ENCODE data around the gene THOC6.

THOC6 gene

GRCh38 chr16:3017344-3017743, 6.5 kb upstream of the THOC6 start:
- TF ChIP-seq, protein P1, sequence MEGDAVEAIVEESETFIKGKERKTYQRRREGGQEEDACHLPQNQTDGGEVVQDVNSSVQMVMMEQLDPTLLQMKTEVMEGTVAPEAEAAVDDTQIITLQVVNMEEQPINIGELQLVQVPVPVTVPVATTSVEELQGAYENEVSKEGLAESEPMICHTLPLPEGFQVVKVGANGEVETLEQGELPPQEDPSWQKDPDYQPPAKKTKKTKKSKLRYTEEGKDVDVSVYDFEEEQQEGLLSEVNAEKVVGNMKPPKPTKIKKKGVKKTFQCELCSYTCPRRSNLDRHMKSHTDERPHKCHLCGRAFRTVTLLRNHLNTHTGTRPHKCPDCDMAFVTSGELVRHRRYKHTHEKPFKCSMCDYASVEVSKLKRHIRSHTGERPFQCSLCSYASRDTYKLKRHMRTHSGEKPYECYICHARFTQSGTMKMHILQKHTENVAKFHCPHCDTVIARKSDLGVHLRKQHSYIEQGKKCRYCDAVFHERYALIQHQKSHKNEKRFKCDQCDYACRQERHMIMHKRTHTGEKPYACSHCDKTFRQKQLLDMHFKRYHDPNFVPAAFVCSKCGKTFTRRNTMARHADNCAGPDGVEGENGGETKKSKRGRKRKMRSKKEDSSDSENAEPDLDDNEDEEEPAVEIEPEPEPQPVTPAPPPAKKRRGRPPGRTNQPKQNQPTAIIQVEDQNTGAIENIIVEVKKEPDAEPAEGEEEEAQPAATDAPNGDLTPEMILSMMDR (IDR thresholded peaks at IDR 0.05; ENCODE audit: low read depth, low read length) = no peak
- DNase-seq (ENCODE audit: extremely low read depth, low read depth) = no peak

- no peak for DNase-seq (ENCODE audit: extremely low read depth, low read depth)
- TF ChIP-seq, protein P1 (IDR thresholded peaks at IDR 0.05; ENCODE audit: low read depth, low read length) = peak; percentile 10
Observed at GRCh38 chr16:3017794-3018506, 5.9 kb upstream of the THOC6 start, which contains the start of gene CLDN6. Gene CLDN6 (minus strand): TSS chr16:3018183. CDS start chr16:3016021, 2,162 bp downstream.

- no peak for DNase-seq (ENCODE audit: extremely low read depth, low read depth)
- TF ChIP-seq, protein P1 (IDR thresholded peaks at IDR 0.05; ENCODE audit: low read depth, low read length) = no peak
Observed at GRCh38 chr16:3019594-3020246, 4.1 kb upstream of the THOC6 start.

GRCh38 chr16:3020247-3020603, 3.6 kb upstream of the THOC6 start, which contains the start of gene TNFRSF12A:
Gene TNFRSF12A (plus strand): TSS chr16:3020368. CDS start chr16:3020398, 30 bp downstream.
- no peak for DNase-seq (ENCODE audit: extremely low read depth, low read depth)
- TF ChIP-seq, protein P1 (IDR thresholded peaks at IDR 0.05; ENCODE audit: low read depth, low read length) = no peak; the same call in 1 of the 2 replicates

DNA sequence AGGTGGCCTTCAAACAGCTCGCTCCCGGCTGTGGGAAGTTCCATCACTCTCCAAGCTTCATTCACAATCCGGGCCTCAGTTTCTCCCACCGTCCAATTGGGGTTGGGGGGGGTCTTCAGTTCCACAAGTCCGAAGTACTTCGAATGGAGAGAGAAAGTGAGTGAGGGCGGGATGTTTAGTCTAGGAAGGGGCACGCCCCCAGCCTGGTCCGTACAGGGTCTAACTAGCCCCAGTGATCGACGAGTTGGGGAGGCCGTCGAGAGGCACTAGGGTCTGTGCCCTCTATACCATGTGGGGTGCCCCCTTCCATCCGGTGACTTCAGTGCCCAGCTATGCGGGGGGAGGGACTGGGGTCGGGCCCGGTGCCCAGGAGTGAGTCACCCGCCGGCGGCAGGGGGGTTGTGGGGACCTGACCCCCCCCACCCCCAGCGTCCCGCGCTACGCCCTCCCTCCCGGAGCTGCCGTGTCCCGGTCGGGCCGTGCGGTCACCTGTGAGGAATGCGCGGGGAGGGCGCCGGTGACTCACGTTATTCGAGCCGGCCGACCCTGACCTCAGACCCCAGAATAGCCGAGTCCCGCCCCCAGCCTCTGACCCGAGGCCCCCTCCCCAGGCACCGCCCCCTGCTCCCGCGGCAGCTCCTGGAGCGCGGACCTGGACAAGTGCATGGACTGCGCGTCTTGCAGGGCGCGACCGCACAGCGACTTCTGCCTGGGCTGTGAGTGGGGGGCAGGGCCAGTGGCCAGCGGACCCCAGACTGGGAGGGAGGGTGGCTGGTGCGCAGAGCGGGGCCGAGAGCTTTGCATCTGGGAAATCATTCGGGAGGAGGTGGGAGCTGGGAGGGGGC, 3.0 kb upstream of the THOC6 start:
- TF ChIP-seq, protein P1 (IDR thresholded peaks at IDR 0.05; ENCODE audit: low read depth, low read length) = no peak
- DNase-seq (ENCODE audit: extremely low read depth, low read depth) = peak; percentile 70

DNA sequence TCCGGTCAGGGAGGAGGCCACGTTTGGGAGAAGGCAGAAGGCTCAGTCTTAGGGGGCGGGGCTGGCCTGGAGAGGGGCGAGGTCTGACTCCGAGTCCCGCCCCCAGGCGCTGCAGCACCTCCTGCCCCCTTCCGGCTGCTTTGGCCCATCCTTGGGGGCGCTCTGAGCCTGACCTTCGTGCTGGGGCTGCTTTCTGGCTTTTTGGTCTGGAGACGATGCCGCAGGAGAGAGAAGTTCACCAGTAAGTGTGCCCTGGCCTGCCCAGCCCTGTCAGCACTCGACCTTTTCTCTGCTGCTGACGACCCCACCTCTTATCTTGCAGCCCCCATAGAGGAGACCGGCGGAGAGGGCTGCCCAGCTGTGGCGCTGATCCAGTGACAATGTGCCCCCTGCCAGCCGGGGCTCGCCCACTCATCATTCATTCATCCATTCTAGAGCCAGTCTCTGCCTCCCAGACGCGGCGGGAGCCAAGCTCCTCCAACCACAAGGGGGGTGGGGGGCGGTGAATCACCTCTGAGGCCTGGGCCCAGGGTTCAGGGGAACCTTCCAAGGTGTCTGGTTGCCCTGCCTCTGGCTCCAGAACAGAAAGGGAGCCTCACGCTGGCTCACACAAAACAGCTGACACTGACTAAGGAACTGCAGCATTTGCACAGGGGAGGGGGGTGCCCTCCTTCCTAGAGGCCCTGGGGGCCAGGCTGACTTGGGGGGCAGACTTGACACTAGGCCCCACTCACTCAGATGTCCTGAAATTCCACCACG, 2.2 kb upstream of the THOC6 start:
- DNase-seq (ENCODE audit: extremely low read depth, low read depth) = no peak
- TF ChIP-seq, protein P1 (IDR thresholded peaks at IDR 0.05; ENCODE audit: low read depth, low read length) = peak; percentile 45
